AG04450 (cell line): ENCODE data around the gene HSD17B12. TPM values are rescaled to one million over a fixed set of nuclear protein-coding genes. Genes with fewer than 3 reads are reported as not detected.

Experiments
- CTCF ChIA-PET: fragments of 300-600, 350-600 bp; formaldehyde crosslinking; extraction: SDS; loops from one replicate; lab custom pipeline; 2022; ENCODE audit warnings: antibody characterized with exemption, inconsistent platforms; lab: Charles Lee
- POLR2A ChIA-PET: fragments of 350-600 bp; formaldehyde crosslinking; extraction: SDS; loops from one replicate; lab custom pipeline; 2021; ENCODE audit warnings: antibody characterized with exemption, inconsistent platforms; lab: Yijun Ruan, JAX
- DNase-seq: peaks from one replicate; pipeline ENCODE4 v3.0.0-alpha.2; 2011; ENCODE audit warnings: low read depth, low spot score
- H3K27ac ChIP-seq: one replicate; pipeline ENCODE4 v1.5.1; 2012; ENCODE audit warnings: low read depth, low read length, control low read depth
- H3K27me3 ChIP-seq: one replicate; pipeline ENCODE4 v1.6.0; 2012; ENCODE audit warnings: low read length; ENCODE audit not compliant: control insufficient read depth, insufficient read depth
- H3K4me3 ChIP-seq: 2 replicates; pipeline ENCODE4 v1.5.1; 2011; ENCODE audit warnings: mild to moderate bottlenecking, low read depth, low read length, control low read depth
- H3K9me3 ChIP-seq: 2 replicates; pipeline ENCODE4 v1.5.1; 2012; ENCODE audit warnings: low read length; ENCODE audit not compliant: control insufficient read depth, insufficient read depth
- polyA plus RNA-seq: library from polyadenylated mRNA; depleted of rRNA; stranded (reverse); fragments of >200 nt; gene quantifications from 2 replicates; pipeline ENCODE4 v1.2.3, GENCODE V29; 2011
- TF ChIP-seq, protein P1 (sequence below): IDR thresholded peaks from 2 replicates; pipeline ENCODE4 v1.5.1; 2011; ENCODE audit warnings: low read depth, low read length, control low read depth, inconsistent platforms

HSD17B12 gene
- polyA plus RNA-seq, 1 experiment = 59.3 TPM

- no peak overlapping the region for H3K27ac ChIP-seq
- POLR2A ChIA-PET = no interaction called here
- DNase-seq = no peak
- H3K4me3 ChIP-seq = no peak overlapping the region
- TF ChIP-seq, protein P1, sequence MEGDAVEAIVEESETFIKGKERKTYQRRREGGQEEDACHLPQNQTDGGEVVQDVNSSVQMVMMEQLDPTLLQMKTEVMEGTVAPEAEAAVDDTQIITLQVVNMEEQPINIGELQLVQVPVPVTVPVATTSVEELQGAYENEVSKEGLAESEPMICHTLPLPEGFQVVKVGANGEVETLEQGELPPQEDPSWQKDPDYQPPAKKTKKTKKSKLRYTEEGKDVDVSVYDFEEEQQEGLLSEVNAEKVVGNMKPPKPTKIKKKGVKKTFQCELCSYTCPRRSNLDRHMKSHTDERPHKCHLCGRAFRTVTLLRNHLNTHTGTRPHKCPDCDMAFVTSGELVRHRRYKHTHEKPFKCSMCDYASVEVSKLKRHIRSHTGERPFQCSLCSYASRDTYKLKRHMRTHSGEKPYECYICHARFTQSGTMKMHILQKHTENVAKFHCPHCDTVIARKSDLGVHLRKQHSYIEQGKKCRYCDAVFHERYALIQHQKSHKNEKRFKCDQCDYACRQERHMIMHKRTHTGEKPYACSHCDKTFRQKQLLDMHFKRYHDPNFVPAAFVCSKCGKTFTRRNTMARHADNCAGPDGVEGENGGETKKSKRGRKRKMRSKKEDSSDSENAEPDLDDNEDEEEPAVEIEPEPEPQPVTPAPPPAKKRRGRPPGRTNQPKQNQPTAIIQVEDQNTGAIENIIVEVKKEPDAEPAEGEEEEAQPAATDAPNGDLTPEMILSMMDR = no peak
- no peaks in the 10 kb centered on the region for H3K27me3 ChIP-seq
- no peaks in the 10 kb centered on the region for H3K9me3 ChIP-seq
- CTCF ChIA-PET = interaction anchor here (0.7 to 11.9 kb wide), 4 partner anchors 16 to 523 kb away, joined by 3 to 249 read pairs (median 3); no protein-coding TSS in a partner anchor
Measured at GRCh38 chr11:43834286-43834685, 153.7 kb downstream of the HSD17B12 start.

DNA sequence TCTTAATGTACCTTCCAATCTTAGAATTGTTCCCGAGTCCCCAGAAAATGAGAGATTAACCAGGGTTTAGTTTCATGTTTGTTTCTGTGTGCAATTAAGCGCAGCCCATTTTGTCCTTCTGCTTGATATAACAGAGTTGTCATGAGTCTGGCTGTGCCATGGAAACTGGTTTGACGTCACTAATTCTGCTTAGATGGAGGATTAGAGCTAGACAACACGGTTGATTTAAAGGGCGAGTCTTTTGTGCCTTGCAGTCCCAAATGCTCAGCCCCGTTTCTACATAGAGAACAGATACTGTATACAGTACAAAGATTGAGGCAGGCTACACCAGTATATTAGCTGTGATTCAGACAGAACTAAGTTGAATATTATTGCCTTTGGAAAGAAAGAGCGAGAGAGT is 154.6 kb downstream of the HSD17B12 start:
- no peak overlapping the region for H3K27ac ChIP-seq
- no peak for DNase-seq
- POLR2A ChIA-PET = no interaction called here
- no peak overlapping the region for H3K4me3 ChIP-seq
- TF ChIP-seq, protein P1 = no peak
- no peaks in the 10 kb centered on the region for H3K9me3 ChIP-seq
- no peaks in the 10 kb centered on the region for H3K27me3 ChIP-seq
- CTCF ChIA-PET = interaction anchor here (1.6 to 5.0 kb wide), 2 partner anchors 9 to 17 kb away, joined by 14 to 36 read pairs; no protein-coding TSS in a partner anchor

DNA sequence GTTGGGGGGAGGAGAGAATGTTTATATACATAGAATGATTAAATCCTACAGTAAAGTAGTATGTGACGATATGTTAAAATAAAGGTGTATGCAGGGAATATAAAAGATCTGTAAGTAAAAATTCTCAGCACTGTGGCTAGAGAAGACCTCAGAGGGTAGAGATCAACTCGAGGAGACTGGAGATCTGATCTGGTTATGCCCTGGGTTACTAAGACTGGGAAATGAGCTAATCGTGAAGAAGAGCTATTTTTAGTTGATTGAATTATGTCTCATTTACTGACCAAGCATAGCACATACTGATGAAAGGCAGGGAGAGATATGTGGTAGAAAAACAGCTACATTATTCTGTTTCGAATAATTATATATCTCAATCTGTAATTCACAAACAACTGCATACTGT is 157.3 kb downstream of the HSD17B12 start:
- DNase-seq = no peak
- ChIA-PET POLR2A (no interaction called here), CTCF (interaction anchor here (1.2 to 5.0 kb wide), 5 partner anchors 9 to 271 kb away, joined by 3 to 36 read pairs (median 5); no protein-coding TSS in a partner anchor)
- Histone ChIP-seq H3K27ac (no peak overlapping the region), H3K4me3 (no peak overlapping the region), H3K27me3 (no peaks in the 10 kb centered on the region), H3K9me3 (no peaks in the 10 kb centered on the region)
- TF ChIP-seq, protein P1 = no peak

DNA sequence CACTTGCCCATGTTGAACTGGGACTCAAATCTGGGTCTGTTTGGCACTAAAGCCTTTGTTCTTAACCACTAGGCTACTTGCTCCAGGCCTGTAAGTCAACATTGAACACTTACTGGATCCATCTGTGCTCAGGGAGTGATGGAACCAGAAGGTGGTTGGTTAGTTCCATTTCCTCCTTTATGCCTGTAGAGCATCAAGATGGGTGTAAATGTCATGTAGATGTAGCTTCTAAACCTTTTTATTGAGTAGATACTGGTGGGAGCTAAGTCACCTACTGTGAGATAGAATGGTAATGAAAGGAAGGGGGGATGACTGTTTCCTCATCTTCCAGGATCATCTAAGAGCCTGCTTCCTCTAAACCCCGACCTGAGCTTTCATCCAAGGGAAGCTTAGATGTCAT is 161.5 kb downstream of the HSD17B12 start:
- no peaks in the 10 kb centered on the region for H3K9me3 ChIP-seq
- H3K27me3 ChIP-seq = no peaks in the 10 kb centered on the region
- H3K4me3 ChIP-seq = no peak overlapping the region
- no peak overlapping the region for H3K27ac ChIP-seq
- TF ChIP-seq, protein P1 = no peak
- CTCF ChIA-PET = interaction anchor here (2.3 to 3.5 kb wide), 2 partner anchors 10 to 16 kb away, joined by 8 to 23 read pairs; no protein-coding TSS in a partner anchor
- DNase-seq = no peak
- POLR2A ChIA-PET = no interaction called here

DNA sequence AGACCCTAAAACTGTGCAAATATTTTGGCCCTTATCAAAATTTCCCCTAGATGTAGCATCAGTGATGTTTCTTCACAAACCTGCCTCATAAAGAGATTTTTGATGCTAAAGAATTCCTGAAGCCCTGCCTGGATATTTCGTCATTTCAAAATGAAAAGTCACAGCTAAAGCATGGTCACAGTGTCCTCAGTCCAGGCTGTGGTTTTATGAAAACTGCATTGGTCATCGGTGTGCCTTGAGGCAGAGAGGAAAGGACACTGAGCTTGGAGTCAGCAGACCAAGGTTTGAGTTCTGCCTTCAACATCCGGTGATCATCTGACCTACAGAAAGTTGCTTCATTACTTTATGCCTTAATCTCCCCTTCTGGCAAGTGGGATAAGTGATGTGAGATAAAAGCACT is 165.3 kb downstream of the HSD17B12 start:
- POLR2A ChIA-PET = no interaction called here
- H3K9me3 ChIP-seq = no peaks in the 10 kb centered on the region
- H3K27me3 ChIP-seq = no peaks in the 10 kb centered on the region
- no peak overlapping the region for H3K27ac ChIP-seq
- CTCF ChIA-PET = no interaction called here
- DNase-seq = no peak
- no peak overlapping the region for H3K4me3 ChIP-seq
- TF ChIP-seq, protein P1 = no peak
